Activated T-cell treated with anti-CD3 and anti-CD28 coated beads, Interleukin-2, amount 50 U/mL, for 72 hours (primary cell): ENCODE results near the gene SPO11. TPM values are rescaled to one million over a fixed set of nuclear protein-coding genes. Genes with fewer than 3 reads are reported as not detected.

ENCODE experiments used
- ATAC-seq, 2 donors: fragments of 150-1000 bp; cut with Tn5 transposase; replicated peaks in 1 of 2; 2 replicates each; pipeline ENCODE4 v1.10.0; 2021; ENCODE audit warnings: moderate library complexity in 2 of 2, mild to moderate bottlenecking in 1 of 2
- DNase-seq, 2 donors: peaks; one replicate each; pipeline ENCODE4 v3.0.0; 2021 to 2022; ENCODE audit warnings: mixed read lengths in 1 of 2
- H3K27ac Mint-ChIP-seq: one replicate; pipeline ENCODE4 v1.8.0; 2022; ENCODE audit warnings: mild to moderate bottlenecking, moderate library complexity, mixed read lengths
- H3K27me3 Mint-ChIP-seq: one replicate; pipeline ENCODE4 v1.8.0; 2022; ENCODE audit warnings: low read depth, mixed read lengths
- H3K36me3 Mint-ChIP-seq, 2 donors: one replicate each; pipeline ENCODE4 v1.8.0; 2022; ENCODE audit warnings: mixed read lengths in 2 of 2, mild to moderate bottlenecking in 1 of 2; ENCODE audit not compliant: insufficient read depth in 2 of 2
- H3K4me1 Mint-ChIP-seq: one replicate; pipeline ENCODE4 v1.8.0; 2022; ENCODE audit warnings: low read depth, mixed read lengths
- H3K4me3 Mint-ChIP-seq, 2 donors: one replicate each; pipeline ENCODE4 v1.8.0; 2022; ENCODE audit warnings: mild to moderate bottlenecking in 2 of 2, mixed read lengths in 2 of 2, moderate library complexity in 2 of 2
- H3K9me3 Mint-ChIP-seq, 2 donors: one replicate each; pipeline ENCODE4 v1.8.0; 2022; ENCODE audit warnings: mixed read lengths in 2 of 2
- total RNA-seq, 2 donors: library from RNA; stranded (reverse); gene quantifications; one replicate each; pipeline ENCODE4 v1.2.3, GENCODE V29; 2022

Gene SPO11
- total RNA-seq, 2 donors from 2014 or later = not detected

GRCh38 chr20:57315976-57316480, 13.6 kb upstream of the SPO11 start:
- Mint-ChIP-seq H3K36me3 (no peaks in the 10 kb centered on the region), H3K27ac (no peak overlapping the region), H3K27me3 (peaks cover 28% of the 10 kb centered on the region), H3K9me3 (no peaks in the 10 kb centered on the region), H3K4me3 (no peak overlapping the region), H3K4me1 (no peaks in the 10 kb centered on the region)
- ATAC-seq = no peak
- DNase-seq = no peak

GRCh38 chr20:57316795-57317201, 12.8 kb upstream of the SPO11 start:
- peaks cover 34% of the 10 kb centered on the region for H3K27me3 Mint-ChIP-seq
- no peak overlapping the region for H3K27ac Mint-ChIP-seq
- H3K4me3 Mint-ChIP-seq = no peak overlapping the region
- DNase-seq (no peak), ATAC-seq (no peak)
- H3K36me3 Mint-ChIP-seq = no peaks in the 10 kb centered on the region
- no peaks in the 10 kb centered on the region for H3K4me1 Mint-ChIP-seq
- H3K9me3 Mint-ChIP-seq = no peaks in the 10 kb centered on the region

- H3K36me3 Mint-ChIP-seq = no peaks in the 10 kb centered on the region
- no peaks in the 10 kb centered on the region for H3K4me1 Mint-ChIP-seq
- no peak overlapping the region for H3K4me3 Mint-ChIP-seq
- H3K27me3 Mint-ChIP-seq = peaks cover 40% of the 10 kb centered on the region
- no peaks in the 10 kb centered on the region for H3K9me3 Mint-ChIP-seq
- H3K27ac Mint-ChIP-seq = no peak overlapping the region
- ATAC-seq = no peak
- DNase-seq = no peak
Measured at GRCh38 chr20:57317316-57317788, 12.3 kb upstream of the SPO11 start.

- peaks cover 3% of the 10 kb centered on the region for H3K4me1 Mint-ChIP-seq
- ATAC-seq (no peak), DNase-seq (no peak)
- no peak overlapping the region for H3K27ac Mint-ChIP-seq
- peaks cover 45% of the 10 kb centered on the region for H3K27me3 Mint-ChIP-seq
- H3K36me3 Mint-ChIP-seq = no peaks in the 10 kb centered on the region
- H3K4me3 Mint-ChIP-seq = no peak overlapping the region
- H3K9me3 Mint-ChIP-seq = no peaks in the 10 kb centered on the region
Measured at GRCh38 chr20:57317789-57318371, 11.7 kb upstream of the SPO11 start.

GRCh38 chr20:57319584-57319983, 10.0 kb upstream of the SPO11 start:
- Mint-ChIP-seq H3K4me3 (no peak overlapping the region), H3K36me3 (no peaks in the 10 kb centered on the region), H3K9me3 (no peaks in the 10 kb centered on the region), H3K27ac (no peak overlapping the region), H3K4me1 (peaks cover 5% of the 10 kb centered on the region), H3K27me3 (peaks cover 49% of the 10 kb centered on the region)
- DNase-seq (no peak), ATAC-seq (no peak)

- H3K27ac Mint-ChIP-seq = no peak overlapping the region
- no peak for ATAC-seq
- no peak overlapping the region for H3K4me3 Mint-ChIP-seq
- H3K4me1 Mint-ChIP-seq = peaks cover 5% of the 10 kb centered on the region
- no peak for DNase-seq
- peaks cover 0 to 1% of the 10 kb centered on the region in 2 donors for H3K36me3 Mint-ChIP-seq
- peaks cover 57% of the 10 kb centered on the region for H3K27me3 Mint-ChIP-seq
- no peaks in the 10 kb centered on the region for H3K9me3 Mint-ChIP-seq
Measured at GRCh38 chr20:57320358-57320757, 9.2 kb upstream of the SPO11 start.

GRCh38 chr20:57321142-57321541, 8.5 kb upstream of the SPO11 start:
- Mint-ChIP-seq H3K9me3 (no peaks in the 10 kb centered on the region), H3K4me1 (peaks cover 5% of the 10 kb centered on the region), H3K27me3 (peaks cover 59% of the 10 kb centered on the region), H3K4me3 (no peak overlapping the region), H3K27ac (no peak overlapping the region), H3K36me3 (peaks cover 0 to 1% of the 10 kb centered on the region in 2 donors)
- ATAC-seq (no peak), DNase-seq (no peak)

GRCh38 chr20:57322476-57322875, 7.1 kb upstream of the SPO11 start:
- Mint-ChIP-seq H3K27me3 (peaks cover 71% of the 10 kb centered on the region), H3K9me3 (no peaks in the 10 kb centered on the region), H3K36me3 (peaks cover 0 to 1% of the 10 kb centered on the region in 2 donors), H3K27ac (no peak overlapping the region), H3K4me1 (peaks cover 5% of the 10 kb centered on the region), H3K4me3 (no peak overlapping the region)
- DNase-seq (no peak), ATAC-seq (no peak)

- no peak overlapping the region for H3K27ac Mint-ChIP-seq
- peaks cover 5% of the 10 kb centered on the region for H3K4me1 Mint-ChIP-seq
- DNase-seq (peak in 1 of 2 donors; percentile 45), ATAC-seq (peak; percentile 50 to 90)
- H3K9me3 Mint-ChIP-seq = no peaks in the 10 kb centered on the region
- peaks cover 0 to 1% of the 10 kb centered on the region in 2 donors for H3K36me3 Mint-ChIP-seq
- H3K27me3 Mint-ChIP-seq = peaks cover 71% of the 10 kb centered on the region
- no peak overlapping the region for H3K4me3 Mint-ChIP-seq
Measured at GRCh38 chr20:57323034-57323433, 6.6 kb upstream of the SPO11 start.

- Mint-ChIP-seq H3K9me3 (no peaks in the 10 kb centered on the region), H3K4me1 (peaks cover 5% of the 10 kb centered on the region), H3K4me3 (no peak overlapping the region), H3K36me3 (peaks cover 0 to 1% of the 10 kb centered on the region in 2 donors), H3K27ac (no peak overlapping the region), H3K27me3 (peaks cover 55% of the 10 kb centered on the region)
- ATAC-seq (no peak), DNase-seq (no peak)
Measured at GRCh38 chr20:57325632-57326356, 3.8 kb upstream of the SPO11 start.

- no peak overlapping the region for H3K27ac Mint-ChIP-seq
- H3K4me3 Mint-ChIP-seq = no peak overlapping the region
- peaks cover 0 to 1% of the 10 kb centered on the region in 2 donors for H3K36me3 Mint-ChIP-seq
- peaks cover 5% of the 10 kb centered on the region for H3K4me1 Mint-ChIP-seq
- H3K27me3 Mint-ChIP-seq = peaks cover 55% of the 10 kb centered on the region
- ATAC-seq (no peak), DNase-seq (no peak)
- H3K9me3 Mint-ChIP-seq = no peaks in the 10 kb centered on the region
Measured at GRCh38 chr20:57326667-57327455, 2.7 kb upstream of the SPO11 start.

GRCh38 chr20:57327820-57328219, 1.8 kb upstream of the SPO11 start:
- no peaks in the 10 kb centered on the region for H3K9me3 Mint-ChIP-seq
- H3K36me3 Mint-ChIP-seq = peaks cover 0 to 1% of the 10 kb centered on the region in 2 donors
- peaks cover 2% of the 10 kb centered on the region for H3K4me1 Mint-ChIP-seq
- ATAC-seq (no peak), DNase-seq (no peak)
- H3K27me3 Mint-ChIP-seq = peaks cover 46% of the 10 kb centered on the region
- no peak overlapping the region for H3K4me3 Mint-ChIP-seq
- H3K27ac Mint-ChIP-seq = no peak overlapping the region

- no peak for ATAC-seq
- no peaks in the 10 kb centered on the region for H3K9me3 Mint-ChIP-seq
- no peaks in the 10 kb centered on the region for H3K36me3 Mint-ChIP-seq
- no peak overlapping the region for H3K27ac Mint-ChIP-seq
- no peak overlapping the region for H3K4me3 Mint-ChIP-seq
- no peak for DNase-seq
- no peaks in the 10 kb centered on the region for H3K4me1 Mint-ChIP-seq
- H3K27me3 Mint-ChIP-seq = peaks cover 26% of the 10 kb centered on the region
Measured at GRCh38 chr20:57330998-57331397, 1.4 kb downstream of the SPO11 start.
